ENCODE measurements around the gene TDRD9.

- TF ChIP-seq CTCF (IDR thresholded peaks at IDR 0.05; ENCODE audit: poor library complexity, severe bottlenecking) (no peak), EP300 (conservative IDR thresholded peaks at IDR 0.05; ENCODE audit: poor library complexity, severe bottlenecking) (no peak), TAF1 (IDR thresholded peaks at IDR 0.05; ENCODE audit: low read depth) (no peak), SMC3 (conservative IDR thresholded peaks at IDR 0.05; ENCODE audit: poor library complexity) (no peak), RAD21 (conservative IDR thresholded peaks at IDR 0.05) (no peak)
These were observed 152.4 kb downstream of the TDRD9 start for GRCh38 chr14:104080376-104081260.

Measured in neural cell (in vitro differentiated cells).